NB4 (cell line): Measurements from ENCODE around the gene KRCC1.

Experiments used
- DNase-seq: peaks from one replicate; pipeline ENCODE4 v3.0.0; 2010; ENCODE audit warnings: low read depth
- H3K4me3 ChIP-seq: one replicate; pipeline ENCODE4 v1.5.1; 2011; ENCODE audit warnings: mild to moderate bottlenecking, low read depth, low read length, moderate library complexity
- CTCF ChIP-seq: IDR thresholded peaks from one replicate; pipeline ENCODE4 v1.5.1; 2012; ENCODE audit warnings: low read depth, low read length
- MAX ChIP-seq: IDR thresholded peaks from 2 replicates; pipeline ENCODE4 v1.6.1; 2011; ENCODE audit warnings: low read depth, low read length
- MYC ChIP-seq: IDR thresholded peaks from 2 replicates; pipeline ENCODE4 v1.6.1; 2011; ENCODE audit warnings: low read depth, low read length
- POLR2A ChIP-seq: IDR thresholded peaks from 2 replicates; pipeline ENCODE4 v1.6.1; 2011; ENCODE audit warnings: mild to moderate bottlenecking; ENCODE audit not compliant: insufficient read length; ENCODE audit errors: extremely low read depth

KRCC1 gene

GRCh38 chr2:88016960-88017779, 38.4 kb downstream of the KRCC1 start:
- H3K4me3 ChIP-seq = peak overlapping the region; percentile 77
- TF ChIP-seq CTCF (no peak), MAX (no peak), POLR2A (no peak), MYC (no peak)
- DNase-seq = peak; percentile 11

GRCh38 chr2:88016086-88016959, 39.3 kb downstream of the KRCC1 start, which contains the start of gene RNU2-63P:
TSS of gene RNU2-63P (minus strand) at chr2:88016547.
- H3K4me3 ChIP-seq = peak within 1 kb of the TSS; percentile 77
- peak; percentile 92 for DNase-seq

GRCh38 chr2:88011011-88011410, 44.6 kb downstream of the KRCC1 start:
- no peak overlapping the region for H3K4me3 ChIP-seq
- TF ChIP-seq POLR2A (no peak), CTCF (no peak), MYC (no peak), MAX (no peak)
- no peak for DNase-seq

More at GRCh38 chr2:88016086-88016959, 39.3 kb downstream of the KRCC1 start, which contains the start of gene RNU2-63P:
- TF ChIP-seq CTCF (no peak), POLR2A (peak; percentile 99), MYC (no peak), MAX (no peak)

GRCh38 chr2:88010136-88010535, 45.4 kb downstream of the KRCC1 start:
- DNase-seq = no peak
- TF ChIP-seq MAX = no peak
- no peak overlapping the region for H3K4me3 ChIP-seq

- DNase-seq = no peak
- no peak overlapping the region for H3K4me3 ChIP-seq
- TF ChIP-seq CTCF (no peak), MYC (no peak), MAX (no peak), POLR2A (no peak)
Observed at GRCh38 chr2:88006912-88007439, 48.6 kb downstream of the KRCC1 start.
